Panc1 (cell line): ENCODE measurements around the gene NCDN. TPM values are rescaled to one million over a fixed set of nuclear protein-coding genes. Genes with fewer than 3 reads are reported as not detected.

Source experiments
- ATAC-seq: fragments of 200-7000 bp; cut with Tn5 transposase; 2 replicates; pipeline ENCODE4 v1.9.1; 2020; ENCODE audit warnings: mild to moderate bottlenecking, moderate library complexity
- BruUV-seq: library from RNA; stranded (reverse); fragments of 400-500 nt; replicated peaks from 2 replicates; lab custom pipeline; 2021; lab: Mats Ljungman, UMichigan
- CTCF ChIA-PET: fragments of 300-600 bp; sonication (Branson Sonifier 250); formaldehyde crosslinking; loops from one replicate; lab custom pipeline; 2022; ENCODE audit warnings: antibody characterized with exemption; lab: Charles Lee
- POLR2A ChIA-PET: fragments of 300-600 bp; sonication (Branson Sonifier 250); formaldehyde crosslinking; loops from one replicate; lab custom pipeline; 2022; ENCODE audit warnings: antibody characterized with exemption; lab: Charles Lee
- DNase-seq: peaks from one replicate; pipeline ENCODE4 v3.0.0-alpha.2; 2010; ENCODE audit warnings: low read depth, low spot score
- H3K27ac ChIP-seq: 2 replicates; pipeline ENCODE4 v1.5.1; 2011; ENCODE audit warnings: mild to moderate bottlenecking, low read length, inconsistent platforms
- H3K27me3 ChIP-seq: fragments of 200-500 bp; sonication (Bioruptor generic); 2 replicates; pipeline ENCODE4 v1.6.0; 2014; ENCODE audit warnings: low read length, inconsistent platforms; ENCODE audit not compliant: control insufficient read depth, insufficient read depth
- H3K36me3 ChIP-seq: fragments of 200-500 bp; sonication (Bioruptor generic); 2 replicates; pipeline ENCODE4 v1.5.1; 2014; ENCODE audit warnings: inconsistent platforms, mild to moderate bottlenecking, low read length, moderate library complexity; ENCODE audit not compliant: control insufficient read depth, insufficient read depth
- H3K4me1 ChIP-seq: 2 replicates; pipeline ENCODE4 v1.5.1; 2011; ENCODE audit warnings: inconsistent platforms, mild to moderate bottlenecking, low read length, moderate library complexity; ENCODE audit not compliant: control insufficient read depth, insufficient read depth
- H3K4me3 ChIP-seq, 2 experiments: 2 replicates each; pipeline ENCODE4 v1.5.1; 2011 to 2012; ENCODE audit warnings: low read depth in 2 of 2, low read length in 2 of 2, mild to moderate bottlenecking in 2 of 2, inconsistent platforms in 1 of 2, moderate library complexity in 1 of 2
- H3K9me3 ChIP-seq: fragments of 200-500 bp; sonication (Bioruptor generic); 2 replicates; pipeline ENCODE4 v1.5.1; 2014; ENCODE audit warnings: low read depth, mild to moderate bottlenecking, inconsistent platforms, low read length, moderate library complexity; ENCODE audit not compliant: control insufficient read depth, insufficient read depth
- CTCF ChIP-seq: fragments of 450-650 bp; IDR thresholded peaks from 2 replicates; pipeline ENCODE4 v1.5.1; 2017; ENCODE audit warnings: mild to moderate bottlenecking
- POLR2AphosphoS5 ChIP-seq: IDR thresholded peaks from 2 replicates; pipeline ENCODE4 v1.6.1; 2012; ENCODE audit warnings: mild to moderate bottlenecking, low read depth, low read length, moderate library complexity
- SIN3A ChIP-seq: IDR thresholded peaks from 2 replicates; pipeline ENCODE4 v1.6.1; 2012; ENCODE audit warnings: low read depth, mild to moderate bottlenecking, low read length, moderate library complexity, borderline replicate concordance; ENCODE audit not compliant: insufficient read depth
- TCF7L2 ChIP-seq: IDR thresholded peaks from 2 replicates; pipeline ENCODE4 v1.6.1; 2011; ENCODE audit warnings: mild to moderate bottlenecking, low read depth, low read length, inconsistent platforms
- in situ Hi-C: cut with HindIII; loops from 2 replicates; pipeline ENCODE4 v1.10.0; 2016; ENCODE audit warnings: low sequenced_read_pairs, low pct_unique_long_range_greater_than_20kb
- intact Hi-C: fragments of 100-400 bp; cut with micrococcal nuclease; formaldehyde crosslinking; loops from one replicate; pipeline ENCODE4 v1.10.0; 2022; ENCODE audit not compliant: unreplicated experiment
- total RNA-seq: library from RNA; stranded (reverse); gene quantifications from one replicate; pipeline ENCODE4 v1.2.1, GENCODE V29; 2021; ENCODE audit not compliant: unreplicated experiment
- TF ChIP-seq, protein P1 (sequence below), 2 experiments: IDR thresholded peaks; 2 replicates each; pipeline ENCODE4 v1.6.1; 2011 to 2012; ENCODE audit warnings: low read depth in 2 of 2, control low read depth in 1 of 2, low read length in 1 of 2, mild to moderate bottlenecking in 1 of 2, moderate library complexity in 1 of 2; ENCODE audit not compliant: insufficient read depth in 1 of 2

Gene NCDN
- total RNA-seq, 1 experiment from 2014 or later, result 64.1 TPM

GRCh38 chr1:35561297-35561971, 3.8 kb downstream of the NCDN start:
- no peak for DNase-seq
- ATAC-seq, result no peak
- peaks cover 10% of the 10 kb centered on the region for H3K4me1 ChIP-seq
- no peak for TF ChIP-seq CTCF
- TF ChIP-seq POLR2AphosphoS5, result 0 out of 2 replicates have a peak, but pooled peaks have one; percentile 11
- no TSS peak for BruUV-seq
- CTCF ChIA-PET, result no interaction called here
- no peaks in the 10 kb centered on the region for H3K27me3 ChIP-seq
- no peak overlapping the region for H3K4me3 ChIP-seq
- intact Hi-C loops (no loop called here), in situ Hi-C loops (no loop called here)
- H3K9me3 ChIP-seq, result no peaks in the 10 kb centered on the region
- H3K27ac ChIP-seq, result no peak overlapping the region
- POLR2A ChIA-PET, result interaction anchor here (0.6 kb wide), 1 partner anchor 75 kb away, joined by 7 read pairs; no protein-coding TSS in a partner anchor
- H3K36me3 ChIP-seq, result peaks cover 2% of the 10 kb centered on the region

DNA sequence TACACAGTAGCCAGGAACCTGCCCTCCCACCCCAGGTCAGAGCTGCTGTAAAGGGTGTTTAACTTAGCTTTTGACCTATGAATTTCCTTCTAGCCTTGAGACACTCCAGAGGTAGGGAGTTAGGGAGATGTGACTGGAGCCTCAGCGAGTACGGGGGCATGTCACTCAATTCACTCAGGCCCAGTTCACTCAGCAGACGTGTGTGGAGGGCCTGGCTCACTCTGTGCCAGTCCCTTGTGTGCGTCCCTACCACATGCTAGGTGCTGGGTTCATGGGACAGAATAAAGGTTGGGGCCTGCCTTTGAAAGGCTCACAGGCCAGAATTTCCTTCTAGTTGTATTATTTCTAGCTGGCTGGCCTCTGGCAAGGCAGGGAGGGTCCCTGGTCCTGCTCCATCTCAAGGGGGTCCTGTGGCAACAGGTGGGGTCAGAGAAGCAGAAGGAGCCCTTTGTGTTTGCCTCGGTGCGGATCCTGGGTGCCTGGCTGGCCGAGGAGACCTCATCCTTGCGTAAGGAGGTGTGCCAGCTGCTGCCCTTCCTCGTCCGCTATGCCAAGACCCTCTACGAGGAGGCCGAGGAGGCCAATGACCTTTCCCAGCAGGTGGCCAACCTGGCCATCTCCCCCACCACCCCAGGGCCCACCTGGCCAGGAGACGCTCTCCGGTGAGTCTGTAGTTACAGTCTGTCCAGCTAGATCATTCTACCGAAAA, 4.5 kb downstream of the NCDN start:
- CTCF ChIA-PET, result interaction anchor here (0.9 kb wide), 1 partner anchor 82 kb away, joined by 3 read pairs; no protein-coding TSS in a partner anchor

More for the DNA sequence above, 4.5 kb downstream of the NCDN start:
- intact Hi-C loops (no loop called here), in situ Hi-C loops (no loop called here)
- DNase-seq (no peak), ATAC-seq (no peak)
- POLR2A ChIA-PET, result no interaction called here
- no peak overlapping the region for H3K4me3 ChIP-seq
- no peaks in the 10 kb centered on the region for H3K9me3 ChIP-seq
- peaks cover 10% of the 10 kb centered on the region for H3K4me1 ChIP-seq
- no TSS peak for BruUV-seq
- H3K27ac ChIP-seq, result no peak overlapping the region
- no peaks in the 10 kb centered on the region for H3K27me3 ChIP-seq
- peaks cover 2% of the 10 kb centered on the region for H3K36me3 ChIP-seq
- TF ChIP-seq POLR2AphosphoS5, result no peak
- no peak for TF ChIP-seq SIN3A
- no peak for TF ChIP-seq CTCF
- TF ChIP-seq TCF7L2, result no peak
- TF ChIP-seq, protein P1, sequence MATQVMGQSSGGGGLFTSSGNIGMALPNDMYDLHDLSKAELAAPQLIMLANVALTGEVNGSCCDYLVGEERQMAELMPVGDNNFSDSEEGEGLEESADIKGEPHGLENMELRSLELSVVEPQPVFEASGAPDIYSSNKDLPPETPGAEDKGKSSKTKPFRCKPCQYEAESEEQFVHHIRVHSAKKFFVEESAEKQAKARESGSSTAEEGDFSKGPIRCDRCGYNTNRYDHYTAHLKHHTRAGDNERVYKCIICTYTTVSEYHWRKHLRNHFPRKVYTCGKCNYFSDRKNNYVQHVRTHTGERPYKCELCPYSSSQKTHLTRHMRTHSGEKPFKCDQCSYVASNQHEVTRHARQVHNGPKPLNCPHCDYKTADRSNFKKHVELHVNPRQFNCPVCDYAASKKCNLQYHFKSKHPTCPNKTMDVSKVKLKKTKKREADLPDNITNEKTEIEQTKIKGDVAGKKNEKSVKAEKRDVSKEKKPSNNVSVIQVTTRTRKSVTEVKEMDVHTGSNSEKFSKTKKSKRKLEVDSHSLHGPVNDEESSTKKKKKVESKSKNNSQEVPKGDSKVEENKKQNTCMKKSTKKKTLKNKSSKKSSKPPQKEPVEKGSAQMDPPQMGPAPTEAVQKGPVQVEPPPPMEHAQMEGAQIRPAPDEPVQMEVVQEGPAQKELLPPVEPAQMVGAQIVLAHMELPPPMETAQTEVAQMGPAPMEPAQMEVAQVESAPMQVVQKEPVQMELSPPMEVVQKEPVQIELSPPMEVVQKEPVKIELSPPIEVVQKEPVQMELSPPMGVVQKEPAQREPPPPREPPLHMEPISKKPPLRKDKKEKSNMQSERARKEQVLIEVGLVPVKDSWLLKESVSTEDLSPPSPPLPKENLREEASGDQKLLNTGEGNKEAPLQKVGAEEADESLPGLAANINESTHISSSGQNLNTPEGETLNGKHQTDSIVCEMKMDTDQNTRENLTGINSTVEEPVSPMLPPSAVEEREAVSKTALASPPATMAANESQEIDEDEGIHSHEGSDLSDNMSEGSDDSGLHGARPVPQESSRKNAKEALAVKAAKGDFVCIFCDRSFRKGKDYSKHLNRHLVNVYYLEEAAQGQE (IDR thresholded peaks at IDR 0.05; ENCODE audit: insufficient read depth in 1 of 2, low read depth in 2 of 2, low read length in 1 of 2), result no peak
